ENCODE data around the gene RNF151.

The RNF151 gene

DNA sequence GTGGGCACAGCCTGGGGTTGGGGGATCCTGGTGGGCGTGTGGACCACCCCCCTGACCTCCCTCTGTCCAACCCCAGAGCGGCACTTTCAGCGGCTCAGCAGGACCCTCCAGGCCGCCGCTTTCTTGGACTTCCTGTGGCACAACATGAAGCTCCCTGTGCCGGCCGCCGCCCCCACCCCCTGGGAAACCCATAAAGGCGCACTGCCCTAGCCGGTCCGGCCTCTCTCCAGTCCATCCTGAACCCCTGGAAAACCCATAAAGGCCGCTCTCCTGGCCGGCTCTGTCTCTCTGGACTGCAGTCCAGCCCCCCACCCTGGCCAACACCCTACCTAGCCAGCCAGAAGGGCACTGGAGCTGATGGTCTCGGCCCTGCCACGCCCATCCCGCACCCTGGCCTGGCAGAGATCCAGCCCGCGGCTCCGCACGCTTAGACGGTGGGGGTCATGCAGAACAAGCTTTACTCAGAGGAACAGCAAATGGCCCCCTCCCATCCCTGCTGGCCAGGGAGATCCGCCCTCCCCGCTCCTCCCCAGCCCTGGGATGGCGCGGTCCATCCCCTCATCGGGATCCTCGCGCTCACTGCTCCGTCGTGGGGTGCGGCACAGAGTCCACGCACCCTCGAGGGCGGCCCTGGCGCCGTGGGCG, 11.9 kb downstream of the RNF151 start:
- DNase-seq: peak; percentile 51

GRCh38 chr16:1979271-1980029, 12.8 kb downstream of the RNF151 start:
- DNase-seq: peak; percentile 95

DNA sequence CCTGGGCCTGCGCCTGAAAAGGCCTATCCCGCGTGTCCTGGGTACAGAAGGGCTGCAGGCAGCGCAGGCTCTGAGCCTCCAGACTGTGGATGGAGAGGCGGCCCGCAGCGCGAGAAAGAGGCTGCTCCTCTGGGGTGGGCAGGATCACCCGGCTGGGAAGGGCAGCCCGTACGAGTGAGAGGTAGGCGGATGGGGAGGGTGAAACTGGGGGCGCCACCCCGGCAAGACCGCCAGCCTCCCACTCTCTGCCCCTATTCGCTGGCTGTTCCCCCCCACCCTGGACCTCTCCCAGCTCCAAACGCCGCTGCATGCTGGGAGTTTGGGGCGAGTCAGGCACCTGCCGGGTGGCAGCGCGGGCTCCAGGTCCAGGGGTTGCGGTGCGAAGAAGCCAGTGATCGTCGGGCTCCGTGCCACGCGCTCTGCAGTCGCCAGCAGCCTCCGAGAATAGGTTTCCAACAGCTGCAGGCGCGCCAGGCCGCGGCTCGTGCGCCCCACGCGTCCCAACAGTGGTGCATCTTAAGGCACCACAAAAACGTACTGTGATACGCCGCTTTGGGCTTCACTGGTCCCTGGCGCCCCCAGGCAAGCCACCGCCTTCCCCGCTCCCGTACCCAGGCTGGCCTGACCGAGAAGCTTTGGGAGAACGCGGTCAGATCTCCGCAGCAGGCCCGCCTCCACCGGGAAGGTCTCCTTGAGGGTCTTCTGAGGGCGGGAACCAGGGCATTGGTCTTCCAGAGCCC, 13.5 kb downstream of the RNF151 start:
- peak; percentile 74 for DNase-seq

DNA sequence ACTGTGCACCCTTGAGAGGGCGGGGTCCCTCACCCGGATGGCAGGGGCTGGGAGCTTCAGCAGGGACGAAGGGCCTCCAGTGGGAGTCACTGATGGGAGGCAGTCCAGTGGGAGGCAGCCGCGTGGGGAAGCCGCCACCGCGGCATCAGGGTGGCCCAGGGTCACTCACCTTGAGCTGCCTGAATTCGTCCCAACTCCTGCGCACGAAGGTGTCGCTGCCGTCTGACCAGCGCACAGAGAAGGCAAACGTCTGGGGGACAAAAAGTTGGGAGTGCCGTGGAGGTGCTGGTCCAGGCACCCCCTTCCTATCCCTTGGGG, 14.1 kb downstream of the RNF151 start:
- DNase-seq: no peak

GRCh38 chr16:1981398-1981836, 14.8 kb downstream of the RNF151 start, which contains the start of gene NOXO1:
Gene NOXO1 (minus strand): TSS chr16:1981469. CDS start chr16:1981179, 290 bp downstream.
- peak; percentile 23 for DNase-seq

- DNase-seq: no peak
These were observed 15.4 kb downstream of the RNF151 start for GRCh38 chr16:1982013-1982433.

- no peak for DNase-seq
These were observed 16.4 kb downstream of the RNF151 start for GRCh38 chr16:1982991-1983543.

DNA sequence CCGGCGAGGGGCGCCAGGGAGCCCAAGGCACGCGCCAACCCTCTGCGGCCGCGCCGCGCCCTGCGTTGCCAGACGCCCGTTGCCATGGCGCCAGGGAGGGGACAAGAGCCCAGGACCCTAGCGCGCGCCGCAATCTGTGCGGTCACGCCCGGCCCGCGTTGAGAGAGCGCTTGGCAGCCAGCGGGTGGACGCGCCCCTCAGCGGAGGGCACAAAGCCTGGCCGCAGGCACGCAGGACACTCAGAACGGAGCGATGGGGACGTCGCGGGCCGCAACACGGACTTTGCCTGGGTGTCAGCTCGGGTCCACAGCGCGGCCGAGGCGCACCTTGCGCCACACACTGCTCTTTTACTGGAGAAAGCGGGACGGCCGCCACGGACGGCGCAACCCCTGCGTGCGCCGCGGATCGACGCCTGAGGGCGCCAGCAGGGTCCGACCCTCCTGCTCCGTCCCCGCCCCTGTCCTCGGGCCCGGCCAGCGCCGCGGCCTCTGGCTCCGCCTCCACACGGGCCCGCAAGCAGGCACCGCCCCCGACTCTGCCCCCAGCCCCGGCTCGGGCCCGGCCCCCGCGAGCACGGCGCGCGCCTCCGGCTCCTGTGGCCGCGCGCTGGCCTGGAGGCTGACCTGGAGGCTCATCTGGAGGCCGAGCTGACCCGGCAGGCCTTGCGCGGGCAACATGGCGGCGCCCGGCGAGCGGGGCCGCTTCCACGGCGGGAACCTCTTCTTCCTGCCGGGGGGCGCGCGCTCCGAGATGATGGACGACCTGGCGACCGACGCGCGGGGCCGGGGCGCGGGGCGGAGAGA, 17.1 kb downstream of the RNF151 start, which contains the start of gene GFER:
Gene GFER (plus strand): TSS at position 650 of the 803 bp plus-strand sequence. CDS start 26 bp downstream, at position 676.
- DNase-seq: peak; percentile 95

DNA sequence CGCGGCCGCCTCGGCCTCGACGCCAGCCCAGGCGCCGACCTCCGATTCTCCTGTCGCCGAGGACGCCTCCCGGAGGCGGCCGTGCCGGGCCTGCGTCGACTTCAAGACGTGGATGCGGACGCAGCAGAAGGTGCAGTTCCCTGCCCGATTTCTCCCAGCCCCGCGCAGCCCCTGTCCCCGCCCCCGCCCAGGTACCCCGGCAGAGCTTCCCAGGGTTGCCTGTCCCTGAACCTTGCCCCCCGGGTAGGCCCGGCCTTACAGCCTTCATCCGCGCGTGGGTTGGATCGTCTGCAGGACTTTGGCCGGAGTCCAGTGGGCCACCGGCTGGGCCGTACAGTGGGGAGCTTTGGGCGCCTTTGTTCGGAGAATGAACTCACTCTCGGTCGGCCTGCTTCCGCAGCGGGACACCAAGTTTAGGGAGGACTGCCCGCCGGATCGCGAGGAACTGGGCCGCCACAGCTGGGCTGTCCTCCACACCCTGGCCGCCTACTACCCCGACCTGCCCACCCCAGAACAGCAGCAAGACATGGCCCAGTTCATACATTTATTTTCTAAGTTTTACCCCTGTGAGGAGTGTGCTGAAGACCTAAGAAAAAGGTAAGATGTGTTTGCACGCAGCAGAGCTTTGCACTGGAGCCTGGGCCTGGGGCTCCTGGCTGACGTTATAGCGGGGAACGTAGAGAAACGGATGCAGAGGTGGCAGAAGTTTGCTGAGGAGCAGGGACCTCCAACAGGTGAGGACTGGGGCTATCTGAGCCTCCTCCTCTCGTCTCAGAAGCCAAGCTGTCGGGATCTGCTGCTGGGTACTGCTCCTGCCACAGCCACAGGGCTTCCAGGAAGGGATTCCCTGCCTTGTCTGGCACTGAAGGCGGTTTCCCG, 17.9 kb downstream of the RNF151 start:
- DNase-seq: peak; percentile 72

- DNase-seq: no peak
These were observed 19.0 kb downstream of the RNF151 start for GRCh38 chr16:1985466-1986150.

GRCh38 chr16:1987198-1987597, 20.5 kb downstream of the RNF151 start:
- no peak for DNase-seq

DNA sequence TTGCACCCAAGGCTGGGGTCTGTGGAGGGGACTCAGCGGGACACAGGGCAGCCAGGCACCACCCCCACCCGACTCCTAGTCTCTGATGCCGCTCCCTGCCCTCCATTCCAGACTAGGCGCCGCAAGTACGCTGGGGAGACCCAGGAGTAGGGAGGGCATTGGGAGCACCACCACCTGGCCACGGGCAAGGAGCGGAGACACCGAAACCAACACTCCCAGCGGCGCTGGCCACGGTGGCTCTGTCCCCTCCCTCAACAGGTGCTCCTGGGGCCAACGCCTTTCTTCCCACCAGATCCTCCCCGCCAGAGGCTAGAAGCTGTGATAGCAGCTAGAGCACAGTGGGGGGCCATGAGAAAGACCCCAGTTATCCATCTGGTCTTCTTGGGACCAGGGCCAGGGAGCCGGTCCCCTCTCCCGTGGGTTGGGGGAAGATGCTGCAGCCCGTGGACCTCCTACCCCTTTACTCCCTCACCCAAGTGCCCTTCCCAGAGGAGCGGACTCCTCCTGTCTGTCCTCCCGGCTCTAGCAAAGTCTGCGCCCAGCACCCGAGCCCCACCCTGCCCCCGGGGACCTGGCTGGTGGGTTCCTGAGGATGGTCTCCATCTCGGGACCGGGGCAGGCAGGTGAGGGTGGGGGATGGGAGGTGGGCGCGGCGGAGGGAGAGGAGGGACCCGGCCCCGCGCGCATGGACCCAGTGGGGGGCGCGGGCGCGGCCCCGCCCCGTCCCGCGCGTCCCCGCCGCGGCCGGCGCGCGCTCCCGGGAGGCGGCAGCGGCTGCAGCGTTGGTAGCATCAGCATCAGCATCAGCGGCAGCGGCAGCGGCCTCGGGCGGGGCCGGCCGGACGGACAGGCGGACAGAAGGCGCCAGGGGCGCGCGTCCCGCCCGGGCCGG, 22.8 kb downstream of the RNF151 start, which contains the start of gene SYNGR3:
Gene SYNGR3 (plus strand): TSS at position 762 of the 892 bp plus-strand sequence. CDS start 133 bp downstream, outside the sequence.
- DNase-seq: peak; percentile 75

DNA sequence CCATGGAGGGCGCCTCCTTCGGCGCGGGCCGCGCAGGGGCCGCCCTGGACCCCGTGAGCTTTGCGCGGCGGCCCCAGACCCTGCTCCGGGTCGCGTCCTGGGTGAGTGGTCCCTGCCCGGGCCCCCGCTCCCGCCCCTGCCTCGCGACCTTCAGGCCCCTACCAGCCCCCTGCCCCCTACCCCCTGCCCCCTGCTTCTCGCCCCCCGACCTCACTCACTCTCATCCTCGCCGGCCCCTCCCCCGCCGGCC, 23.4 kb downstream of the RNF151 start:
- DNase-seq: no peak

- peak; percentile 75 for DNase-seq
These were observed 23.9 kb downstream of the RNF151 start for GRCh38 chr16:1990351-1991134.

- peak; percentile 84 for DNase-seq
These were observed 24.5 kb downstream of the RNF151 start for GRCh38 chr16:1991135-1991551.

DNA sequence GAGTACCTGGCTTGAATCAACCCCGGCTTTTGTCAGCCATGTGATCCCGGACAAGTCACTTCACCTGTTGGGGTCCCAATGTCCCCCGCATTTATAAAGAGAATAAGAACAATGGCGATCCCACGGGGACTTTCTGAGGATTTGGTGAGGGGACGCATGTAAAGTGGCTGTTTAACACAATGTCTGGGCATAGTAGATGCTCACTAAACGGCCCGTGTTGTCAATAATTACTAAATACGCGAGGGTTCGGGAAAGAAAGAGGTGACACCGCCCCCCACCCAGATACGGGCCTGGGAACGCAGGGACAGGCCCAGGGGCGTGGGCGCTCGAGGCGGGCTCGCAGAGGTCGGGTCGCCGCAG, 24.9 kb downstream of the RNF151 start:
- no peak for DNase-seq

- peak; percentile 96 for DNase-seq
These were observed 25.5 kb downstream of the RNF151 start for GRCh38 chr16:1991948-1992703.

DNA sequence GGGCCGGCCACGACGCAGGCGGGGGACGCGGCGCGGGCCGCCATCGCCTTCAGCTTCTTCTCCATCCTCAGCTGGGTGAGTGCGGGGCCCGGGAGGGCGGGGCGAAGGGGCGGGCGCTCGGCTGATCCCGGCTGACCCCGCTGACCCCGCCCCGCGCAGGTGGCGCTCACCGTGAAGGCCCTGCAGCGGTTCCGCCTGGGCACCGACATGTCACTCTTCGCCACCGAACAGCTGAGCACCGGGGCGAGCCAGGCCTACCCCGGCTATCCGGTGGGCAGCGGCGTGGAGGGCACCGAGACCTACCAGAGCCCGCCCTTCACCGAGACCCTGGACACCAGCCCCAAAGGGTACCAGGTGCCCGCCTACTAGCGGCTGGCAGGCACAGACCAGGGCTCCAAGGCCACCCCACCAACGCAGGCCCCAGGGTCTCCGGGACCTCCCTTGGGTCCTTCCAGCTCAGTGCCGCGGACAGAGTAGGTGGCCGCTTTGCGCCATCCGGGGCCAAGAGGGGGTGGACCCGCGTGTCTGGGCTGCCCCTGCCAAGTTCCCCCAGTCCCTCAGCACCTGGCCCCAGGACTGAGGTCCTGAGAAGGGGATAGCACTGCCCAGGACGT, 26.2 kb downstream of the RNF151 start:
- no peak for DNase-seq

Measured in DMS53 (cell line).